ENCODE results near the gene INPP4B. TPM values are rescaled to one million over a fixed set of nuclear protein-coding genes. Genes with fewer than 3 reads are reported as not detected.

Gene INPP4B
- total RNA-seq, 1 donor, result 54.2 TPM

GRCh38 chr4:142156256-142156655, 689.8 kb downstream of the INPP4B start:
- TF ChIP-seq, protein P1, sequence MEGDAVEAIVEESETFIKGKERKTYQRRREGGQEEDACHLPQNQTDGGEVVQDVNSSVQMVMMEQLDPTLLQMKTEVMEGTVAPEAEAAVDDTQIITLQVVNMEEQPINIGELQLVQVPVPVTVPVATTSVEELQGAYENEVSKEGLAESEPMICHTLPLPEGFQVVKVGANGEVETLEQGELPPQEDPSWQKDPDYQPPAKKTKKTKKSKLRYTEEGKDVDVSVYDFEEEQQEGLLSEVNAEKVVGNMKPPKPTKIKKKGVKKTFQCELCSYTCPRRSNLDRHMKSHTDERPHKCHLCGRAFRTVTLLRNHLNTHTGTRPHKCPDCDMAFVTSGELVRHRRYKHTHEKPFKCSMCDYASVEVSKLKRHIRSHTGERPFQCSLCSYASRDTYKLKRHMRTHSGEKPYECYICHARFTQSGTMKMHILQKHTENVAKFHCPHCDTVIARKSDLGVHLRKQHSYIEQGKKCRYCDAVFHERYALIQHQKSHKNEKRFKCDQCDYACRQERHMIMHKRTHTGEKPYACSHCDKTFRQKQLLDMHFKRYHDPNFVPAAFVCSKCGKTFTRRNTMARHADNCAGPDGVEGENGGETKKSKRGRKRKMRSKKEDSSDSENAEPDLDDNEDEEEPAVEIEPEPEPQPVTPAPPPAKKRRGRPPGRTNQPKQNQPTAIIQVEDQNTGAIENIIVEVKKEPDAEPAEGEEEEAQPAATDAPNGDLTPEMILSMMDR (IDR thresholded peaks at IDR 0.05; ENCODE audit: insufficient read depth, low read length), result no peak
- no peak overlapping the region for H3K4me3 ChIP-seq (ENCODE audit: low read depth, low read length)
- no peak for DNase-seq (ENCODE audit: low read depth)

- TF ChIP-seq, protein P1 (IDR thresholded peaks at IDR 0.05; ENCODE audit: insufficient read depth, low read length), result no peak
- H3K4me3 ChIP-seq (ENCODE audit: low read depth, low read length), result no peak overlapping the region
- DNase-seq (ENCODE audit: low read depth), result no peak
Measured at GRCh38 chr4:142155347-142155746, 690.8 kb downstream of the INPP4B start.

GRCh38 chr4:142150483-142150882, 695.6 kb downstream of the INPP4B start:
- no peak overlapping the region for H3K4me3 ChIP-seq (ENCODE audit: low read depth, low read length)
- TF ChIP-seq, protein P1 (IDR thresholded peaks at IDR 0.05; ENCODE audit: insufficient read depth, low read length), result no peak

DNA sequence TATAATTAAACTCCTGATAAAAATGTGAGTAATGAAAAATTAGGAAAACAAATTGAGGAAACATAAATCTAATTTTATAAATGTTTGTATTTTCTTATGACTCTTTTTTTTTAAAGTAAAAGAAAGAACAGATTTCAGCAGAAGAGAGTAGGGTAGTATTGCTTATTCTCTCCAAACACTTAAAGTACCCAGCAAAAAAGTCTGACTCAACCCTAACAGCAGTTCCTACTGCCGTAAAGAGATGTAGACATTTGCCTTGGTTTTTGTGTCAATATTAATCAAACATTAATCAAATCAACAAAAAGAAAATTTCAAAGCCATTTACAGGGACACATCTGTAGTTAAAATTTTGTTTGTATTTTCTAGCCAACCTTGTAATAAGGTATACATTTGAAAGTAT, 701.3 kb downstream of the INPP4B start:
- DNase-seq (ENCODE audit: low read depth), result no peak
- no peak overlapping the region for H3K4me3 ChIP-seq (ENCODE audit: low read depth, low read length)
- TF ChIP-seq, protein P1 (IDR thresholded peaks at IDR 0.05; ENCODE audit: insufficient read depth, low read length), result no peak

More at GRCh38 chr4:142150483-142150882, 695.6 kb downstream of the INPP4B start:
- no peak for DNase-seq (ENCODE audit: low read depth)

GRCh38 chr4:142142366-142143054, 703.6 kb downstream of the INPP4B start:
- no peak for DNase-seq (ENCODE audit: low read depth)
- TF ChIP-seq, protein P1 (IDR thresholded peaks at IDR 0.05; ENCODE audit: insufficient read depth, low read length), result no peak
- no peak overlapping the region for H3K4me3 ChIP-seq (ENCODE audit: low read depth, low read length)

DNA sequence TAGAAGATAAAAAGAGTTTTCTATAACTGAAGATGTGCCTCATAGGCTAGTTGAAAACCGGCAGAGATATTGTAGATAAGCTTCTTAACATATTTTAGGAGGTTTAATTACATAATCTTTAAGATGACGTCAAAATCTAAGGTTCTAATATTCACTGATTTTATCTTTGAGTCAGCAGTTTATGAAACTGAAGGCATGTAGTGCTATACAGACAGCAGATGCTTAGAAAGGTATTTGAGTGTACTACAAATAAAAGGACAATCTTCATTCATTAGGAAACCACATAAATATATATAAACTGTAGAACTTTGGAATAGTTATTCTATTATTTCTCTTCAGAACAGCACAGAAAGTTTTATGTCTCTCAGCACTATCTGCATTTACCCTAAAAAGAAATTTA, 704.9 kb downstream of the INPP4B start:
- no peak overlapping the region for H3K4me3 ChIP-seq (ENCODE audit: low read depth, low read length)
- no peak for DNase-seq (ENCODE audit: low read depth)
- TF ChIP-seq, protein P1 (IDR thresholded peaks at IDR 0.05; ENCODE audit: insufficient read depth, low read length), result no peak

GRCh38 chr4:142130666-142131065, 715.4 kb downstream of the INPP4B start:
- no peak for DNase-seq (ENCODE audit: low read depth)
- no peak overlapping the region for H3K4me3 ChIP-seq (ENCODE audit: low read depth, low read length)
- TF ChIP-seq, protein P1 (IDR thresholded peaks at IDR 0.05; ENCODE audit: insufficient read depth, low read length), result no peak
